Bone marrow (tissue), 2 donors: ENCODE results near the gene APOL4.
A peak's percentile ranks its signal among the peaks of the same experiment; 100 is the strongest.
"Not testable (repeated sequence)": the region's sequence is repeated elsewhere in the genome, so short reads cannot be mapped to it uniquely, and the experiment has no call there.

Experiments
- DNase-seq, 2 donors: peaks; one replicate each; lab custom pipeline; 2025; lab: John Stamatoyannopoulos, UW

Gene APOL4

GRCh38 chr22:36183446-36183845 lies 18.2 kb downstream of the APOL4 start:
- DNase-seq, result no peak

DNA sequence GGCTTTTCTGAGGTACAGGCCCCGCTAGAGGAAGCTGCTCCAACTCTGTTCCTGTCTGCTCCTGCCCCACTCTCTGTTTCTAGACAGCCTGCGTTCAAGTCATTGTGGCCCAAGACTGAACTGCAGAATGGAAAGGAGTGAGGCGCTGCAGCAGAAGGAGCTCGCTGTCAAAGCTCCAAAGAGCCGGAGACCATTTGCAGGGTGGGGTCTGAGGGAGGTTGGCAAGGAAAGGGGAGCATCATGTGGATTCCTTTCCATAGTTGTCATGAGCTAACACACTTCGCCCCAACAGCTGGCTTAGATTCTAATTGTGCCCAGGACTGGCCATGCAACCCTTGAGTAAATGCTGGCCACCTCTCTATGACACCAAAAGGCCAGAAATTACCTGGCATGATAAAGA lies 18.8 kb downstream of the APOL4 start:
- DNase-seq, result no peak

DNA sequence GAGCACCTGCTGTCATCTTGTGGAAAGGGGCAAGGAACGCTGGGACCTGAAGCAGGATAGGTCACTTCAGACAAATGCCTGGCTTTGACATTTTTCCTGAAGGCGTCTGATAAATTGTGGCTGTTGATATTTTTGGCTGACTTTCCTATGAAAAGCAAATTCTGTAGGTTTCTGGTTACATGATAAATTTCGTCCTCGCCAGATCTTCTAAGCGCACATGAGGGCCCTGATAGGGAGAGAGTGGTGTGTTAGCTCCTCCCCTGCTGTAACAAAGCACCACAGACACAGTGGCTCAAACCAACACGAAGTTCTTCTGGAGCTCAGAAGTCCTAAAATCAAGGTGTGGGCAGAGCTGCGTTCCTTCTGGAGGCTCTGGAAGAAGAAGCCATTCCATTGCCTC lies 19.6 kb downstream of the APOL4 start:
- no peak for DNase-seq

DNA sequence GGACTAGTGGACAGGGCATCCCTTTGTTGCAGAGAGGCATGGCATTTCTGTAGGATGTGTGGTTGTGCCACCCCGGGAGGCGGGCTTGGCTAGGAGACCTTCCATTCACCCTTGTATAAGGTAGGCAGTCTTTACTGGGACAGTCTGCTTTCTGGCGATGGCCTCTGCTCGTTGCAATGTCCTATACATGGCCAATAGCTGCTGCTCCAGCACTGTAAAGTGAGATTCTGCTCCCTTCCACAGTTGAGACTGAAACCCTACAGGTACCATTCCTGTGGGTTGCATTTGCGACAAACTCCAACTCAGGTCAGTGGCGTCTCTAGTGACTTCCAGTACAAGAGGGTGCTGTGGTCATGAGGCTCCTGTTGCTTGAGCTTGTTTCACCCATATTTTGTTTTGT lies 20.7 kb downstream of the APOL4 start:
- DNase-seq, result no peak

GRCh38 chr22:36180038-36180880 lies 21.4 kb downstream of the APOL4 start:
- DNase-seq, result peak; percentile 51 to 55

DNA sequence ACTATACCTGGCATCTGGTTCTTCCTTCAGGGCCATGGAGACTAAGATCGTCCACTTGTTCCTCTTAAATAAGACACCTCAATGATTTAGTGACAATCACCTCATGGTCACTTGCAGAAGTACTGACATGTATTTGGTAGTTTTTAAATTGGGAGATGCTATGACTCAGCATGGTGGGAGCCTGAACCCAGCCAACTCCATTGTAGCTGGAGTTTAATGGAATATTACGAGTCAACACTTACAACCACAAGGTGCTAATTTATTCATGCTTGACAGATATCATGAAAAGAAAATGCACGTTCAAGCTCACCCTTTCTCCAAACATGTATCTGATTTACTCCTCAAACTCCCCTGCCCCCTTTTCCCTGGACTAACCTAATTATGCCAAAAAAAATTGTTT lies 24.4 kb downstream of the APOL4 start:
- no peak for DNase-seq

DNA sequence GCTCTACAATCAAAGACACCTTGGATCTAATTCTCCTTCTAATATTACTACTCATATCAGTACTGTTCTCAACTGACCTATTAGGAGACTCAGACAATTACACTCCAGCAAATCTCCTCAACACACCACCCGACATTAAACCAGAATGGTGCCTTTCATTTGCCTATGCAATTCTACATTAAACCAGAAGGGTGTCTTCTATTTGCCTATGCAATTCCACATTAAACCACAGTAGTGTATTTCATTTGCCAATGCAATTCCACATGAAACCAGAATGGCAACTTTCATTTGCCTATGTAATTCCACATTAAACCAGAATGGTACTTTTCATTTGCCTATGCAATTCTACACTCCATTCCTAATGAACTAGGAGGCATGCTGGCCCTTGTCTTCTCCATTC lies 25.7 kb downstream of the APOL4 start:
- DNase-seq, result no peak

GRCh38 chr22:36171941-36172340 lies 29.7 kb downstream of the APOL4 start:
- DNase-seq, result no peak

- no peak for DNase-seq
Measured at GRCh38 chr22:36166518-36167220, 34.9 kb downstream of the APOL4 start.

DNA sequence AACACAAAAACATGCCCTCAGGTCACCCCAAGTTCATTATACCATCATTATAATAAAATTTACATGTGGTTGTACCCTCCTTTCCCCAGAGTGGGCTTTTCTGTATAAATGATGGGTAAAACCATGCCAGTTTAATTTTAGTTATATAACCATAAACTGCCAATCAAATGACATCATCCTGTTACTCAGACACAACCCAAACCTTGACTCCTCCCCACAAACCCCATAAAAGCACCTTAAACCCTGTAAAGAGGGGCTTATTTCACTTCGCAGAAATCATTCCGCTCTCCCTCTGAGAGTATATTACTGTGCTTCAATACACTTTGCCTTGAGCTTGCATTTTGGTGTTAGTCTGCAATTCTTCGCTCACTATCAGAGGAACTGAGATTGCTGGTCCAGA lies 35.5 kb downstream of the APOL4 start:
- no peak for DNase-seq

GRCh38 chr22:36165141-36165540 lies 36.5 kb downstream of the APOL4 start:
- DNase-seq, result no peak

GRCh38 chr22:36164621-36165020 lies 37.0 kb downstream of the APOL4 start:
- no peak for DNase-seq

DNA sequence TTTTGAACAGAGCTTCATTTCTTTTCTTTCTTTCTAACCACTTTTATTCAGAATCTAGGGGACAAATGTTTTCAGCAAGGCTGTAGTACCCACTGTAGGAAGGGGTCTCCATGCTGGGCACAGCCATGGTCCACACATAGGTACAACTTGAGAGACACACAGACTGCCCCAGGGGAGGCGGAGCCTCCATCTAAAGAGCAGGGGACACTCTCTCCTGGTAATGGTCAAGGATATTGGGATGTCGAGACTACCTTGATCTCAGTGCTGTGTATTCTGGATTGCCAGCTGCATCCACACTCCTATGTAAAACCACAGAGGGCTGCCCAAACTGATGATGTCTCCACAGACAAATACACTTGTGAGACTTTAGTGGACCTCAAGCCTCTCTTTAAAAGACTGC lies 38.1 kb downstream of the APOL4 start:
- no peak for DNase-seq

- no peak for DNase-seq
Measured at GRCh38 chr22:36162127-36163034, 39.2 kb downstream of the APOL4 start.

DNA sequence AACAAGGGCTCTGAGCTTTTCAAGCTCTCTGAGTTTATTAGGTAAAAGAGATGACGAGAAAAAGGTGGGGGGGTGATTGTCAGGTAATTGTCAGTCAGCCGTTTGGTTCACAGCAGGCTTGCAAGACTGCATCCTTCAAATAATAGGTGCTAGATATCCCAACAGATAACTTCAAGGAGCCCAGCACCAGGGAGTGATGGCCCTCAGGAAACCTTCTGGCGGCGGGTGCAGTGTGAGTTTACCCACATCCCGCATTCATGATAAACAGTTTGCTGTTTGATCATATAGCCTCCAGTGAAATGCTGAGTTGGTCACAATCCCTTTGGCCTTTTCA lies 39.8 kb downstream of the APOL4 start:
- not testable (repeated sequence) for DNase-seq

DNA sequence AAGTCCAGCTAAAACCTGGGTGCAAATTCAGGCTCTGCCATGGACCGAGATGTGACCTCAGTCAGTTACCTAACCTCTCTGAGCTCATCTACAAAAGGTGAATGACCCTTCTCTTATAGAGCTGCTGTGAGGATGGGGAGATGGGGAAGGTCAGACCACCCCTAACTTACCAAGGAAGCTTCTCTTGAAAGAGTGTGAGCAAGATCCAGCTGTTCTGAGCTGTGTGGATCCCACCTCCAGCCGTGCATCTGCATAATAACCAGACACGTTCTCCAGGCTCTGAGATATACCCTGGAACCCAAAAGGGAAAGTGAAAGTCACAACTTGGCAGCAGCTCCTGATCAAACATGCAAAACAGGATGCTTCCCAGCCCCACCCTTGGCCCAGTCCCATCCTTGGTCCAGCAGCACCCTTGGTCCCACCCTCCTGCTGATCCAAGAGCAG lies 41.1 kb downstream of the APOL4 start, which contains the start of gene APOL3:
Gene APOL3, minus strand, starts transcription at position 257 of the 444 bp plus-strand sequence. CDS start 11,700 bp downstream, outside the sequence.
- peak in 1 of 2 donors; percentile 70 for DNase-seq

DNA sequence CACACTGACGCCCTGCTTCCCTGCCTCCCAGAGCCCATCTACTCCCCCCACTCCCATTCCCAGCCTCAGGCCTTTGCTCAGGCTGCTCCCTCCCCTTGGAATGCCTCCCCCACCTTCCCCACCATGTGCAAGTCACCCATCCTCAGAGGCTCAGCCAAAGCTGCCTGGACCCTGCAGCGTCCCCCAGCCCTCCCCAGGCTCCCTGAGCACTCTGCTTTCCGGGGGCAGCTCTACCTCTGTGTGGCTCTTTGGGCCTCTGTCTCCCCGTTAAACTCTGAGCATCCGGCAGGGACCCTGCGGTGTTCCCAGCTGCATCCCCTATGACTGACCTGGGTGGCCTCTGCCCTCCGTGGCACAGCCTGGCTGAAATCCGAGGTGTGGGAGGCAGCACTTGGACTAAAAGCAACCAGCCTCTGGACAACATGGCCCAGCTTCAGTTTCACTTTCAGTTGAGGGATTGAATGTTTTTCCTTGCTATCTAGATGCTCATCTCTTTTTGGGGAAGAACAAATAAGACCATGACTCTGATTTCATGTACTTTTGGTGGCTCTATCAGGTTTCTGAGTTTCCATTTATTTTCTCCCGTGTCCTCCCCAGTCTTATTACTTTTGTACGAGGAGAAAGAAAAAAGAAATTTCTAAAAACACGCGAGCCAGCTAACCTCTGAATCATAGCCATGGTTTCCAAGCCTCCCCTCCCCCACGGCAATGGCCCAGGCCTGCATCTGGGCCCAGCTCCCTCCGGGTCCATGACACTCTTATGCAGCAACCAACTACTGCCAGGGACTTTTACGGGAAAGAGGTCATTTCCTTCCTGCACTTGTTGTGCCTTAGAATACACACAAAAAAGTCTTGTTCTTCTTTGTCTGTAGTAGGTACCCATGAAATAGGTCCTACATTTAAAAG lies 44.8 kb downstream of the APOL4 start:
- peak; percentile 29 to 85 for DNase-seq

DNA sequence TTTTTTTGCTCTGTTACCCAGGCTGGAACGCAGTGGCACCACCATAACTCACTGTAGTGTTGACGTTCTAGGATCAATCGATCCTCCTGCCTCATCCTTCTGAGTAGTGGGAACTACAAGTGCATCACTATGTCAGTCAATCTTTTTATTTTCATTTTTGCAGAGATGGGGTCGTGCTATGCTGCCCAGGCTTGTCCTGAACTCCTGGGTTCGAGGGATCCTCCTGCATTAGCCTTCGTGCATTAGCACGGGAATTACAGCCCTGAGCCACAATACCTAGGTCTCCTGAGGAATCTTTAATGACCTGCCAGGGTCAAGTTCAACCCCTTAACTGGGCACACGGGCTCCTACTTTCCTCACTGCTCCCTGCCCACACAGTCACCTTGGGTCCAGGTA lies 45.5 kb downstream of the APOL4 start:
- no peak for DNase-seq

- no peak for DNase-seq
Measured at GRCh38 chr22:36155702-36156101, 45.9 kb downstream of the APOL4 start.

DNA sequence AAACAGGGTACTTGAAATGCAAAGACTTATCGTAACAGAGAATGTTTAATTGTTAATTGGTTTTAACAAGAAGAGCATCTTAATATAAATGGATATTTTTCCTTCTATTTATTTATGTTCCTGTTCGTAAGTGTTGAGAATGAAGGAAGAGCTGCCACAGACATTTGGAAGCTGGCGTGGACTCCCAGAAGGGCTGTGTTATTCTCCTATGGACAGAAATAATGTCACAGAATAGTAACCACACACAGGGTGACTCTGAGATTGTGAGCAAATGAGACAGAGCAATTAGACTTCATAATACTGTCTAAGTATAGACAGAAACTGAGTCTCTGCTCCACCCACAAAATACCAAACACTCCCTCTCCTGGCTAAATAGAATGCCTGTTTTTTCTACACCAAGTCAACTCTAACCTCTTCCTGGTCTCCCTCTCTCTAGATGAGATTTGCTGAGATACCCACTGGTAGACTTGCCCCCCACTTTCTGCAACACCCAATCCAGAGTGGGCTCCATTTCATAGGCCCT lies 47.1 kb downstream of the APOL4 start:
- no peak for DNase-seq
